Measurements from ENCODE around the gene ITPKA.
A peak's percentile ranks its signal among the peaks of the same experiment; 100 is the strongest.

Gene ITPKA

GRCh38 chr15:41507820-41508290 is 14.2 kb downstream of the ITPKA start:
- TF ChIP-seq CTCF (IDR thresholded peaks at IDR 0.05; ENCODE audit: borderline replicate concordance, control extremely low read depth, extremely low read depth, insufficient read depth, missing control alignments): no peak
- no peak for DNase-seq (ENCODE audit: low spot score)
- in situ Hi-C loops (cut with MboI; ENCODE audit: low sequenced_read_pairs, unreplicated experiment): no loop called here

GRCh38 chr15:41510728-41511127 is 17.1 kb downstream of the ITPKA start:
- in situ Hi-C loops (cut with MboI; ENCODE audit: low sequenced_read_pairs, unreplicated experiment): no loop called here
- TF ChIP-seq CTCF (IDR thresholded peaks at IDR 0.05; ENCODE audit: borderline replicate concordance, control extremely low read depth, extremely low read depth, insufficient read depth, missing control alignments): no peak
- no peak for DNase-seq (ENCODE audit: low spot score)

- in situ Hi-C loops (cut with MboI; ENCODE audit: low sequenced_read_pairs, unreplicated experiment): no loop called here
- no peak for TF ChIP-seq CTCF (IDR thresholded peaks at IDR 0.05; ENCODE audit: borderline replicate concordance, control extremely low read depth, extremely low read depth, insufficient read depth, missing control alignments)
- DNase-seq (ENCODE audit: low spot score): no peak
Measured at GRCh38 chr15:41511331-41511898, 17.7 kb downstream of the ITPKA start.

- TF ChIP-seq CTCF (IDR thresholded peaks at IDR 0.05; ENCODE audit: borderline replicate concordance, control extremely low read depth, extremely low read depth, insufficient read depth, missing control alignments): no peak
- DNase-seq (ENCODE audit: low spot score): peak; percentile 65
- in situ Hi-C loops (cut with MboI; ENCODE audit: low sequenced_read_pairs, unreplicated experiment): no loop called here
Measured at GRCh38 chr15:41511899-41512369, 18.3 kb downstream of the ITPKA start.

GRCh38 chr15:41512512-41512939 is 18.9 kb downstream of the ITPKA start:
- TF ChIP-seq CTCF (IDR thresholded peaks at IDR 0.05; ENCODE audit: borderline replicate concordance, control extremely low read depth, extremely low read depth, insufficient read depth, missing control alignments): no peak
- DNase-seq (ENCODE audit: low spot score): no peak
- in situ Hi-C loops (cut with MboI; ENCODE audit: low sequenced_read_pairs, unreplicated experiment): no loop called here

- in situ Hi-C loops (cut with MboI; ENCODE audit: low sequenced_read_pairs, unreplicated experiment): no loop called here
- peak; percentile 59 for DNase-seq (ENCODE audit: low spot score)
- TF ChIP-seq CTCF (IDR thresholded peaks at IDR 0.05; ENCODE audit: borderline replicate concordance, control extremely low read depth, extremely low read depth, insufficient read depth, missing control alignments): no peak
Measured at GRCh38 chr15:41512940-41513505, 19.3 kb downstream of the ITPKA start.
